NCI-H748 (cell line): ENCODE results near the gene AKIRIN1.
"Not testable (repeated sequence)": the region's sequence is repeated elsewhere in the genome, so short reads cannot be mapped to it uniquely, and the experiment has no call there.

Source experiments
- DNase-seq: peaks from one replicate; lab custom pipeline; 2025; ENCODE audit not compliant: unreplicated experiment; lab: John Stamatoyannopoulos, UW

The AKIRIN1 gene, protein sequence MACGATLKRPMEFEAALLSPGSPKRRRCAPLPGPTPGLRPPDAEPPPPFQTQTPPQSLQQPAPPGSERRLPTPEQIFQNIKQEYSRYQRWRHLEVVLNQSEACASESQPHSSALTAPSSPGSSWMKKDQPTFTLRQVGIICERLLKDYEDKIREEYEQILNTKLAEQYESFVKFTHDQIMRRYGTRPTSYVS

DNA sequence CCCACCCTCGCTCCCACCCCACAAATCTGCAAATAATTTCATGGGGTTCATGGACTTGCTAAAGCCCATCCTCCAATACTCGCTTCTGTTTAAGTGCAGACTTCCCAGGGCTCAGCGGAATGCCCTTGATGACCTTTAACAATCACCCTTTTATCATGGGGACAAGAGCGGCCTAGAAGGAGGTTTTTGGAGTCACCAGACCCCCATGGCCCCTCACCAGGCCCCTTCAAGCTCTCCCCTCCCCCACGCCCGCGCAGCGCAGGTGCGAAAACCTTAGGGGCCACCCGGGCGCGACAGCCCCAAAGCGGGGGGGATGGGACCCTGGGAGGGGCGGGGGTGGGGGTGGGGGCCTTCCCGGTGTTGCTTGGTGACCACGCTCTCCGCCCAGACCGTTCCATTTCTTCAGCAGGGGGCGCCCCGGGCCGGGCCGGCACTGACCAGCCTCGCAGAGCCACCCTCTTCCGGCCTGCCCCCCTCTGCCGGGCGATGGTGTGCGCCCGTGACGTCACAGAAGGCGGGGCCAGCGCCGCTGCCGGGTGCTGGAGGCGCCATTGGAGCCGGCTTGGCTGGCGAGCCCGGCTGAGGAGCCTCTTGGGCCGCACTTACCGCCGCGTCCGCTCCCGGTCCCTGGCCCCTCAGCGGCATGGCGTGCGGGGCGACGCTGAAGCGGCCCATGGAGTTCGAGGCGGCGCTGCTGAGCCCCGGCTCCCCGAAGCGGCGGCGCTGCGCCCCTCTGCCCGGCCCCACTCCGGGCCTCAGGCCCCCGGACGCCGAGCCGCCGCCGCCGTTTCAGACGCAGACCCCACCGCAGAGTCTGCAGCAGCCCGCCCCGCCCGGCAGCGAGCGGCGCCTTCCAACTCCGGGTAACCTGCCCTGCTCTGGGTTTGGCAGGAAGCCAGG is at the start of gene AKIRIN1:
TSS of gene AKIRIN1 (plus strand) at position 539 of the 900 bp plus-strand sequence. CDS start at position 644, 105 bp downstream.
- DNase-seq: peak; percentile 93

DNA sequence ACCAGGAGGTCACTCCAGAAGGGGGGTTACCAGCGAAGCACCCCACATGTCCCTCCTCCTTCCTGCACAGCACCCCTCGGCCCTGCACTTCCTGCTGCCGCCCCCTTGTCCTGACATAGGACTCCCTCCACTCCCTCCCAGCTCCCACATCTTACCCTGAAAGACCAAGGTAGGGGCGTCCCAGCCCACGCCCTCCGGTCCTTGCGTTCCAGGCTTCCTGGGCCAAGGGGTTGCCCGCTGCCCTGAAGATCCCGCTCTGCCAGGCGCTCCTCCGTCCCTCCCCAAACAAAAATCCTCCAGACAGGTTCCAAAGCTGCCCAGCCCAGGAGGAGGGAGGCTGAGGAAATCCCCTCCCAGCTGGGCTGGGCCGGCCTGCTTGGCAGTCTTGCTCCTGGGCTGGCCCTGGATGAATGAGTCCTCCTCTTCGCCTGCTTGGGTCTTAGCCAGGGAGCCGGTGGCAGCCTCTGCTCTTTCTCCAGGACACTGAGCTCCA is 49.5 kb upstream of the AKIRIN1 start, which contains the start of gene RHBDL2:
TSS of gene RHBDL2 (minus strand) at position 304 of the 493 bp plus-strand sequence. CDS start 22,618 bp downstream, outside the sequence.
- no peak for DNase-seq

DNA sequence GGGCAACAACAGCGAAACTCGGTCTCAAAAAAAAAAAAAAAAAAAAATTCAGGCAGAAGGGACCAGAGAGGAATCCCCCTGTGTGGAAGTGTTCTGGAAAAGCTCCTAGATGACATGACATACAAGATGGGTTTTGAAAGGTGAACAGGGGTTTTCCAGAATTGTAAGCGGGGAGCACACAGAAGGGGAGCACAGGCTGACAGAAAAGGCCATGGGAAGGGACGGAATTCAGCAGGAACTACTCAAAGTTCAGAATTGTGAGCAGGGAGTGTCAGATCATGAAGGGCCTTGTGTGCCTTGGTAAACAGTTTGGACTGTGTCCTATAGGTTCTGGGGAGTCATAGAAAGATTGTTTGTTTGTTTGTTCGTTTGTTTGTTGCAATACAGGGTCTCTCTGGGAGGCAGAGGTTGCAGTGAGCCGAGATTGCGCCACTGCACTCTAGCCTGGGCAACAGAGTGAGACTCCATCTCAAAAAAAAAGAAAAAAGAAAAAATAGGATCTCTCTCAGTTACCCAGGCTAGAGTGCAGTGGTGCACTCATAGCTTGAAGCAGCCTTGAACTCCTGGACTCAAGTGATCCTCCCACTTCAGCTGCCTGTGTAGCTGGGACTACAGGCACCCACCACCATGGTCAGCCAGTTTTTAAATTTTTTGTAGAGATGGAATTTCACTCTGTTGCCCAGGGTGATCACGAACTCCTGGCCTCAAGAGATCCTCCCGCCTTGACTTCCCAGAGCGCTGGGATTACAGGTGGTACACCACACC is 48.2 kb upstream of the AKIRIN1 start:
- DNase-seq: no peak

DNA sequence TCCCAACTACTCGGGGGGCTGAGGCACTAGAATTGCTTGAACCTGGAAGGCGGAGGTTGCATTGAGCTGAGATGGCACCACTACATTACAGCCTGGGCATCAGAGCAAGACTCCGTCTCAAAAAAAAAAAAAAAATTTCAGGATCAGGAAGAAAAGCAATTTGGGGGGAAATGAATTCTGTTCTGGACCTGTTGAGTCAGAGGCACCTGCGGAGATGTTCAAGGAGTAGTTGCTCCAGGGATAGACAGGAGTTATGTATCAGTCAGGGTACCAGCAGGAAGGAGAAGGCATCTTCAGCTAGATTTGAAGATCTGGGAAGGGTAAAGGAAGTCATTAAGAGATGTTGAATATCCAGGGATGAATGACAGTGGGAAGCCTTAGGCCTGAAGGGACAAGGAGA is 46.5 kb upstream of the AKIRIN1 start:
- no peak for DNase-seq

DNA sequence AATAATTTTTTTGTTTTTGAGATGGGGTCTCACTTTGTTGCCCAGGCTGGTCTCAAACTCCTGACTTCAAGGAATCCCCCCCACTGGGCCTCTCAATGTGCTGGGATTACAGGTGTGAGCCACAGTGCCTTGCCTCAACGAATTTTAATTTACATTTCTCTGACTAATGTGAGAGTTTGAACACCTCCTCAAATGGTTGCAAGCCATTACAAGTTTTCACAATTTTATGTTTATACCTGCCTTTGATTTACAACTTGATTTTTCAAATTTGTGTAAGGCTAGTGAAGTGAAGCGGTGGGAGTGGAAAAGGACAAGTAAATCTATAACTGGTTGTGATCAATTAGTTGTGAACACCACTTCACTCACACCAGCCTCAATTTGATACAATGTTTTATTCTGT is 40.5 kb upstream of the AKIRIN1 start:
- no peak for DNase-seq

DNA sequence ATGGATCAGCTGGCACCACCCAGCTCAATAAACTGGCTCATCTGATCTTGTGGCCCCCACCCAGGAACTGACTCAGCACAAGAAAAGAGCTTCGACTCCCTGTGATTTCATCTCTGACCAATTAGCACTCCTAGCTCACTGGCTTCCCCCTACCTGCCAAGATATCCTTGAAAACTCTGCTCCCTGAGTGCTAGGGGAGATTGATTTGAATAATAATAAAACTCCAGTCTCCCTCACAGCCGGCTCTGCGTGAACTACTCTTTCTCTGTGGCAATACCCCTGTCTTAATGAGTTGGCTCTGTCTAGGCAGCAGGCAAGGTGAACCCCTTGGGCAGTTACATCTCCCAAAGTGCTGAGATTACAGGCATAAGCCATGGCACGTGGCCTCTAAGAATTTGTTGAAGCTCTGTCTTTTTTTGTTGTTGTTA is 37.6 kb upstream of the AKIRIN1 start:
- no peak for DNase-seq

DNA sequence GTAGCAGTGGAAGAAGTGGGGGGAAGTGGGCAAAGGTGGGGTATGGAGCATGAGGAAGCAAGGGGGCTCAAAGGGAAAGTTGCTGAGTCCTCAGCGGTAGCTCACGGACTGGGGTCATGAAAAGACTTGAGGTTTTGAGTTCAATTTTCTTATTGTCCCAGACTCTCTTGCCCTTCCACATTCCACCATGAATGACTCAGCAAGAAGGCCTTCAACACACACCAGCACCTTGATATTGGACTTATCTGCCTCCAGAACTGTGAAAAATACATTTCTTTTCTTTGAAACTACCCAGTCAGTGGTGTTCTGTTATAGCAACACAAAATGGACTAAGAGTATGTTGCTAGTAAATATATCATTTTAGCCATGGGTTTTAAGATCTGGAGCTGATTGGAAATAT is 32.1 kb upstream of the AKIRIN1 start:
- DNase-seq: no peak

DNA sequence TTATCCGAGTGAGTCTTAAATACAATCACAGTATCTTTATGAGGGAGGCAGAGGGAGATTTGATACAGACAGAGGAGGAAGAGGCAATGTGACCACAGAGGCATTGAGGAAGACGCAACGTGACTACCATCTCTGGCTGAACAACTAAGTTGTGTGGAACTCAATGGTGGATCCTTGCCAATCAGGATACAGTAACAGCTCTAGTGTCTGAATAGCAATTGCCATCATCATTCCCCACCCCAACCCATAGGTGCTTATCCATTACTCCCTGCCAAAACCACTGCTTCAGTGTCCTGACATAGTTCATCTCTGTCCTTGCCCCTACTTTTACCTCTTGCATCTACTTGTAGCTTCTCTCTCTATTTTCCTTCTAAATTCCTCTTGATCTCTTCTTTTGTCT is 29.0 kb upstream of the AKIRIN1 start:
- no peak for DNase-seq

DNA sequence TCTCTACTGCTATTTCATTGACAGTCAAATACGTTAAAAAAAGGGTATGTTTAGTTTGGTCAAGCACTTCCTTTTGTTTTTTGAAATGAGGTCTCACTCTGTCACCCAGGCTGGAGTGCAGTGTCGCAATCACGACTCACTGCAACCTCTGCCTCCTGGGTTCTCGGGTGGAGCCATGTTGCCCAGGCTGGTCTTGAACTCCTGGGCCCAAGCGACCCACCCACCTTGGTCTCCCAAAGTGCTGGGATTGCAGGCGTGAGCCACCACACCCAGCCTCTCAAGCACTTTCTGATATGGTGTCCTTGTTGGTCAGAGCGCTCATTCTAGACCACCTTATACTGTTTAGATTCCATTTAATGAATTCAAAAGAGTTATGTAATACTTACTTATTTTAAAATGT is 28.5 kb upstream of the AKIRIN1 start:
- DNase-seq: no peak

DNA sequence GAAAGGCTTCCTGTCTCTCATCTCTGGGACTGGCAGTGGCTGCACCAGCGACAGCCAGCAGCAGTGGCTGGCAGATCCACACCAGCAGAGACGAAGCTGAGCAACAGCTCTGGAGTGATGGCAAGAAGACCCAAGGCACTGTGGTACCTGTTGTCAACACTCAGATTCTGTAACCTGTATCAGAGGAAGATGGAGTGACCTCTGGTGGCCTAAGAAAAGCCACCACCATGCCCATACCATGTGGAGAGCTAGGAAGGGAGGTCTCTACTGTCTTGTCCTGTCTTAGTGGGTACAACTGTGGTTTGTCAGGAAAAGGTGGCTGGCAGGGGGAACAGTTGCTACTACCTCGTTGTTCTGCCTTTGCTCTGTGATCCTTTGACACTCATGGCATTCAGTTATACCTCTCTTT is 26.9 kb upstream of the AKIRIN1 start:
- DNase-seq: no peak

DNA sequence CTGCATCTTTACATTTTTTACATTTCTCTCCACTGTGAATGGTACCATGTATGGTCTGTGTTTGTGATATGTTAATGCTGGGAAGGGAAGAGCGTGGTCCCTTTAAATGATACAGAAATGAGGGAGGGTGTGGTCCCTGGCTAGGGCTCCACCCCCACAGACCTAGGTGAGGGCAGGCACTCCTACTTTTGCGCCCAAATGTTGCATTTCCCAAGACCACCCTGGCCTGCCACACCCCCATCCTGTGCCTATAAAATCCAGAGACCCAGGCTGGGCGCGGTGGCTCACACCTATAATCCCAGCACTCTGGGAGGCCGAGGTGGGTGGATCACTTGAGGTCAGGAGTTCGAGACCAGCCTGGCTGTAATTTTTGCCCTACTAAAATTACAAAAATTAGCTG is 17.9 kb upstream of the AKIRIN1 start:
- peak; percentile 1 for DNase-seq

DNA sequence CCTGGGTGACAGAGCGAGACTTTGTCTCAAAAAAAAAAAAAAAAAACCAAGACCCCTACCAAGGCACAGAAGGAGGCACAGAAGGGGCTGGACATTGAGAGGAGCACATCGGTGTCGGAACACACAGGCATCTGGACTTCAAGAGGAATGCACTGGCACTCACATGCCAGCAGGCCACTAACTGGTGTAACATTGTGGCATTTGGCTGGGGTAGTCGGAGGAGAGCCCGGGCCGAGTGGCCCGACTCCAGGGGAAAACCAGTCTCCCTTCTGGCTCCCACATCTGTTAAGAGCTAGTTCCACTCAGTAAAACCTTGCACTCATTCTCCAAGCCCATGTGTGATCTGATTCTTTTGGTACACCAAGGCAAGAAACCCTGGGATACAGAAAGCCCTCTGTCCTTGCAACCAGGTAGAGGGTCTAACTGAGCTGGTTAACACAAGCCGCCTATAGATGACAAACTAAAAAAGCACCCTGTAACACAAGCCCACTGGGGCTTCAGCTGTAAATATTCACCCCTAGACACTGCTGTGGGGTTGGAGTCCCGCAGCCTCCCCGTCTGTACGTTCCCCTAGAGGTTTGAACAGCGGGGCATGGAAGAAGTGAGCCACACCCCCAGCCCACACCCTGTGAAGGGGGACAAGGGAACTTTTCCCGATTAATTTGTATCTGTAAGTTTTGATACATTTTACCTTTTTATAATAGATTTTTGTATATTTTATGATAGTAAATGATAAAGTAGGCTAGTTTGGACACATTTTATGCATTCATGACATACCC is 17.2 kb upstream of the AKIRIN1 start:
- DNase-seq: no peak

DNA sequence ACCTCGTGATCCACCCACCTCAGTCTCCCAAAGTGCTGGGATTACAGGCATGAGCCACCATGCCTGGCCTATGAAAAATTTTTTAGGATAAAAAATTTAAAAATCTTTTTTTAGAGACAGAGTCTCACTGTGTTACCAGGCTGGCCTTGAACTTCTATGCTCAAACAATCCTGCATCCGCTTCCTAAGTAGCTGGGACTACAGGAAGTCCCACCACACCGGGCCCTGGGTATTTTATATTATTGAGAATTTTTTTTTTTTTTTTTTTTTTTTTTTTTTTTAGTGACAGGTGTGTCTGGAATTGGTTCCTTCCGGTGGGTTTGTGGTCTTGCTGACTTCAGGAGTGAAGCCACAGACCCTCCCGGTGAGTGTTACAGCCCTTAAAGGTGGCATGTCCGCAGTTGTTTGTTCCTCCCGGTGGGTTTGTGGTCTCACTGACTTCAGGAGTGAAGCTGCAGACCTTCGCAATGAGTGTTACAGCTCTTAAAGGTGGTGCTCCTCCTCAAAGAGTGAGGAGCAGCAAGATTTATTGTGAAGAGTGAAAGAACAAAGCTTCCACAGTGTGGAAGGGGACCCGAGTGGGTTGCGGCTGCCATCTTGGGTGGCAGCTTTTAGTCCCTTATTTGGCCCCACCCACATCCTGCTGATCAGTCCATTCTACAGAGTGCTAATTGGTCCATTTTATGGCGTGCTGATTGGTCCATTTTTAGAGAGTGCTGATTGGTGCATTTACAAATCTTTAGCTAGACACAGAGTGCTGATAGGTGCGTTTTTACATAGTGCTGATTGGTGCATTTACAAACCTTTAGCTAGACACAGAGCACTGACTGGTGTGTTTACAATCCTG is 13.5 kb upstream of the AKIRIN1 start:
- DNase-seq: not testable (repeated sequence)

DNA sequence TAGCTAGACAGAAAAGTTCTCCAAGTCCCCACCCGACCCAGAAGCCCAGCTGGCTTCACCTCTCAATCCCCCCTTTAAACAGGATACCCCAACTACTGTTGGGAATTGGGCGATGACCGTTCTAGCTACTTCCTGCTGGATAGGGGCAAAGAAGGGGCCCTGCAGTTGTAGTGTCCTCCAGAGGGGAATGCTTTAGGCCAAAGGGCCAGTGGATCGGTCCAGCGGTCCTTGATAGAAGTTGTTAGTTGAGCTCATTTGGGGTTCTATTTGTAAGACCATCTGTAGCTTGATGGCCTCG is 12.9 kb upstream of the AKIRIN1 start:
- not testable (repeated sequence) for DNase-seq

DNA sequence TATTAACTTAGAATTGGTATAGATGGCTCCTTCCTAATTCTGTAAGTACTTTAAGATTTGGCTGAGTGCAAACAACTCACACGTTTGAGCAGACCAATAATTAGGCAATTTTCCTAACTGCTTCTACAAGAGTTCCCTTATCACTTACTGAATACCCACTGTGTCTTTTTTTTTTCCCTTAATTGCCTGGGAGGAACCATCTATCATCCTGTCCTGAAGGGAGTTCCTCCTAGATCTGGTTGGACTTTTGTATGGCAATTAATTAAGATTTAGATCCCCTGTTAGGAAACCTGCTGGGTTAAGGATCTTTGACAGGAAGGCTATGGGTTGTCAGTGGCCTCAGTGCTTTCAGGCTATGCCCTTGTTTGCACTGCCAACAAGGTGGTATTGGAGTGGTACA is 11.7 kb upstream of the AKIRIN1 start:
- not testable (repeated sequence) for DNase-seq

DNA sequence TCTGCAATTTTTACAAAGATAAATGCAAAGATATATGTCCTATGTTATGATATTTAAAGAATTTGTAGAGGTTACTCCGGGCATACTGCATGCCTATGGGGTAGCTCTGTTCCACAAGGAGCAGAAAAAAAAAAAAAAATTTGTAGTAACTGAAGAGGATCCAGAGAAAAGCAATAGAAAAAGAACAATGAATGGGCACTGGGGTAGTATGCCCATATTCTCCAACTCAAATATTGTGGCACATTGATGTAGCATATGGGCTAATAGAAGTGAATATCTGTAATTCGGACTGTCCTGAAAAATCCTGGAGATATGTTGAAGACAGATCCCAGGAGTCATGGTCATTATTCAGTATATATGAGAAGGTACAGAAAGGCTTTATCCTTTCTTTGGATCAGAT is 1.1 kb upstream of the AKIRIN1 start:
- no peak for DNase-seq

DNA sequence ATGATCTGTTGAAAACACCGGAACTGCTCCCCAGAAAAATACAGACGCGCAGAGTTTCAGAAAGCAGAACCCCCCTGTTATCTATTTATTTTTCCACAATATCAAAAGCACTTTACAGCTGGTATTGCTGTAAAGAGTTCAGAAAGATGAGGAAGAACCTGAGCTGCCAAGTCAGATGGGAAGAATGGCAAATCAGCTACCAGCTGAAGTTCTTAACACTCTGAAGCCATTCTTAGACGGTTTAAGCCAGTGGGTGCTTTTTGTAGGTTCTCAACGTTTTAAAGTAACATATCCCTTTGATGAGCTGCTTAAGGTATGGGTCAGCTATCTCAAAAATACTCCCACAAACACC is 714 bp upstream of the AKIRIN1 start:
- no peak for DNase-seq

DNA sequence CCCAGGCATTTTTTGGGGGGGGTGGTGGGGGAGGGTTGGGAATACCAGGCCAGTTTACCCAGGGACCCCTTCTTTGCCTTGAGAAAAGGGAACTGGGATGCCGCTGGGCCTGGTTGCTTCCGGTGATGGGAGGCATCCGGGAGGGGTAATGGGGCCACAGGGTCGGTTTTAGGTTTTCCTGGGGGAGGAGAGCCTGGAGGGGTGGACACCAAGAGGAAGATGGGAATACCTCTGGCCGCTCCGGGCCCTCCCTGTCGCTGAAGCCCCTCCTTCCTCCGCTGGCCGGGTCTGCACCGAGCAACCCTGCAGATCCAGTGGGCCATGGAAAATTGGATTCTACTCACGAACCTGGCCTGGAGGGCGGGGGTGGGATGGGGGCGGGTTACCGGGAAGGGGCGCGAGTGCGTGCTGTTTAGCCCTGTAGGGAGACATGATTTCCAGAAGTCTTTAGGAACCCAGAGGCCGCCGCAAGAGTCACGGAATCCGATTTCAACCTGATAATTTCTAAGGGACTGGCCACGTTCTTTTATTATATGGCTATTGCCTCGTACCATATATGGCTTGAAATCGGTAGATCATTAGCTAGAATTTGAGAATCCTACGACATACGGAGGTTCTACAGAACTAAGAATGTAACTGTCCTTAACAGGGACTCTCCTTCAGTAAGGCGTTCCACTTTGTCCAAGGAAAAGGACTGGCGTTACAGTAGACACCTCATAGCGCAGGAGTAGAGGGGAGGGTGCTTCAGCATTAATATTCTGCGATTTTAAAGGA is 749 bp downstream of the AKIRIN1 start:
- DNase-seq: peak; percentile 39

DNA sequence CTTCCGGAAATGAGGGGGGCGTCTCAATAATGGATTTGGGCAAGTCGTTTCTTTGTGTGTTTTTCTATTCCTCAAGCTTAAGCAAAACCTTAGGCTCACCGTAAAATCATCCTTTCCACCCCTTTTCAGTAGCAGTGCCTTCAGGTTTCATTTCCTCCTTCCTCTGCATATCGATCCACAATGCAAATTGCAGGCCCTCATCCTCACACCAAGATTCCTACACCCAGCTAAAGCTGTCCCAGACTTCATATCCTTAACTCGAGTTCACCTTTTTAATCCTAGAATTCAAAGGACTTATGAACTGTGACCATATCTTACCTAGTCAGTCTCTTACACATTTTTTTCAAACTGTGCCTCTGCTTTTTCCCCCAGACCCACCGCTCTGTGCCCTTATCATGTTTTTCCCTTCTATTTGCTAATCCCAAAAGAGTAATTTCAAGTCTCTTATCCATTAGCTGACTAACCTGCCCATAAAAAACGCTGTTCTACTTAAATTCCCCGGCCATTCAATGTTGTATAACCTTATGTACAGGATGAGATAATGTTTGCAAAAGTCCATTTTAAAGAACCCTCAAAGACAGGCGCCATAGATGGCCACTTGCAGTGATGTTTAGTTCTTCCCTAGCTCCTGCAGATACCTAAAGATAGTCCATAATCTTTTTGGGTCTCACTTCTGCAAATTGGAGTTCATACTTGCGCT is 1.5 kb downstream of the AKIRIN1 start:
- DNase-seq: no peak
